ENCODE measurements around the gene MPDU1. TPM values are rescaled to one million over a fixed set of nuclear protein-coding genes. Genes with fewer than 3 reads are reported as not detected.

The MPDU1 gene
- total and polyA plus RNA-seq, 2 of the 13 experiments (the other 11 are each of a cell fraction or from before 2014, with no cell fraction given) = 112 to 167 TPM

DNA sequence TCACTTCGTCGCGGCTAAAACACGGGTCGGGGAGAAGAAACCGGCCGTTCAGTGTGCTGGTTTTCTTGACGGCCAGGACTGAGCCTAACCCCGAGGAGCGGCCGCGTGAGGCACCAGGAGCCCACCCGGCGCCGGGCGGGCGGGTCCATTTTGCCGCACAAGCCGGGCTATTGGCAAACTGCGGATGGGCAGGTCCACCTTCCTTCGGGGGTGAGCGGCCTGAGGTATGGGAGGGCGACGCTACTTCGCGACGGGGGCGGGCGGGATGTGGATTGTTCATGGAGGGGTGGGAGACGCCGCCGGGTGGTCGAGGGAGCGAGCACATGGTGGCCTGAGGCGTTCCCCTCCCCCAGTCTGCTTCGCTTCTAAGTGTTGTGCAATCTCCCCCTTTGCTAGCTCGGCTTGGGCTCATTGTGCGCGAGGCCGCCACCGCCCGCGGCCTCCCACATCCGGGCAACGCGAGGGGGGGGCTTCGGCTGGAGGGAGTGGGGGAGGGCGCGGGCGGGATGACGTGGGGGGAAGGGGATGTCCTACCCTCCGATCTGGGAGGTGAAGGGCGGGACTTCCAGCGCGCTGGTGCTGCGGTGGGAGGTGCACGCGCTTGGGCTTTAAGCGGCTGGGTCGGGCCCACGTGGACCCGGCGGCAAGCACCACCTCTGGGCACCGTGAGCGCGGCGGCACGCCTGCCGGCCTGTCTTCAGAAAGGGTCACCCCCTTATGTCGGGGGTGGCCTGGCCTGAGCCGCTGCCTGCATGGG, 10.2 kb upstream of the MPDU1 start (continued):
- TF ChIP-seq, protein P1, sequence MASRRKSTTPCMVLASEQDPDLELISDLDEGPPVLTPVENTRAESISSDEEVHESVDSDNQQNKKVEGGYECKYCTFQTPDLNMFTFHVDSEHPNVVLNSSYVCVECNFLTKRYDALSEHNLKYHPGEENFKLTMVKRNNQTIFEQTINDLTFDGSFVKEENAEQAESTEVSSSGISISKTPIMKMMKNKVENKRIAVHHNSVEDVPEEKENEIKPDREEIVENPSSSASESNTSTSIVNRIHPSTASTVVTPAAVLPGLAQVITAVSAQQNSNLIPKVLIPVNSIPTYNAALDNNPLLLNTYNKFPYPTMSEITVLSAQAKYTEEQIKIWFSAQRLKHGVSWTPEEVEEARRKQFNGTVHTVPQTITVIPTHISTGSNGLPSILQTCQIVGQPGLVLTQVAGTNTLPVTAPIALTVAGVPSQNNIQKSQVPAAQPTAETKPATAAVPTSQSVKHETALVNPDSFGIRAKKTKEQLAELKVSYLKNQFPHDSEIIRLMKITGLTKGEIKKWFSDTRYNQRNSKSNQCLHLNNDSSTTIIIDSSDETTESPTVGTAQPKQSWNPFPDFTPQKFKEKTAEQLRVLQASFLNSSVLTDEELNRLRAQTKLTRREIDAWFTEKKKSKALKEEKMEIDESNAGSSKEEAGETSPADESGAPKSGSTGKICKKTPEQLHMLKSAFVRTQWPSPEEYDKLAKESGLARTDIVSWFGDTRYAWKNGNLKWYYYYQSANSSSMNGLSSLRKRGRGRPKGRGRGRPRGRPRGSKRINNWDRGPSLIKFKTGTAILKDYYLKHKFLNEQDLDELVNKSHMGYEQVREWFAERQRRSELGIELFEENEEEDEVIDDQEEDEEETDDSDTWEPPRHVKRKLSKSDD (CRISPR knock-in tag; IDR thresholded peaks at IDR 0.05; ENCODE audit: low read depth) = no peak
- TF ChIP-seq DNMT1 (CRISPR knock-in tag; IDR thresholded peaks at IDR 0.05) (no peak), HOXA3 (CRISPR knock-in tag; IDR thresholded peaks at IDR 0.05) (peak; percentile 80; the same call in 1 of the 2 replicates)

DNA sequence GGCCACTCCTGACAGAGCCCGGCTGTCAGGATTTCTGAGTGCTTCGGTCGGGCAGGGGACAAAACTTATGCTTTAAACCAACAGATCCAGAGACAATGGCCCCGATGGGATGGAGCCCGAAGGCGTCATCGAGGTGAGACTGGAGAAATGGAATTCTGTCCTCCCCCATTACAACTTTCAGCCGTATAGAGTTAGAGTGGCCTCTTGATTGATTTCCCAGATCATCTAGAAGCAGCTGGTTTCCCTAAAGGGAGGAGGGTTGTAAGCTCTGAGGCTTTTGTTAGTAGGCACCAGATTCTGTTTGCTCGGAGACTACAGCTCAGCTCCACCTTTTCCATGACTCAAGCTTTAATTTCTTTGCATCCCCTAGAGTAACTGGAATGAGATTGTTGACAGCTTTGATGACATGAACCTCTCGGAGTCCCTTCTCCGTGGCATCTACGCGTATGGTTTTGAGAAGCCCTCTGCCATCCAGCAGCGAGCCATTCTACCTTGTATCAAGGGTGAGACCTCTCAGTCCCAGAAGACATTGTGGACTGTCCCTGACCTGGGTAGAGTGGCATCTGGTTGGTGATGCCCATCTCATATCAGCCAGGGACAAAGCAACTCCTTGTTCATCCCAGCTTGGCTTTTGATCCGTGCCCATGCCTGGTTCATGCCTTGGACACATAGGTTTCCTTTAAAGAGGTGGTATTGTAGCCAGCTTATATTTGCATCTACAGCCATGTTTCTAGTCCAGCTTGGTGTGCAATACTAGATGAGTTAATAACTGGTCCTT, 9.3 kb upstream of the MPDU1 start:
- peak overlapping the region; percentile 84 for H3K4me2 ChIP-seq (ENCODE audit: low read depth, low read length)
- 36% methylated on average over 8 of the region's 15 CpGs for WGBS (ENCODE audit: low lambda C conversion rate)
- no peak overlapping the region for H2AFZ ChIP-seq (ENCODE audit: low read length)
- ATAC-seq = no peak
- peaks cover 14 to 72% of the 10 kb centered on the region in 2 experiments for H3K36me3 ChIP-seq (replicated peaks in 1 of 2; ENCODE audit: control insufficient read depth in 1 of 2, insufficient read depth in 2 of 2, low read length in 2 of 2)
- peaks cover 59% of the 10 kb centered on the region for H4K20me1 ChIP-seq (ENCODE audit: insufficient read depth, low read length)
- no peaks in the 10 kb centered on the region for H3K9me3 ChIP-seq (ENCODE audit: low read length)
- in situ Hi-C loops (cut with HindIII; ENCODE audit: extremely low pct_ligation_motif_present, low pct_unique_long_range_greater_than_20kb) = loop anchor here (10.0 kb wide), 1 partner anchor 270 kb away; no protein-coding TSS in a partner anchor
- BruUV-seq (replicated peaks) = no TSS peak
- no peak for DNase-seq (ENCODE audit: low spot score)
- H3K4me1 ChIP-seq (ENCODE audit: insufficient read depth, low read length) = peaks cover 67% of the 10 kb centered on the region
- peak overlapping the region; percentile 93 for H3K27ac ChIP-seq (ENCODE audit: extremely low read length, insufficient read depth, low read length)
- H3K9ac ChIP-seq (ENCODE audit: insufficient read depth, low read depth, low read length) = peak overlapping the region; percentile 99
- ChIA-PET POLR2A (interaction anchor here (0.7 to 3.3 kb wide), 14 partner anchors 10 to 263 kb away, joined by 3 to 51 read pairs (median 7); partner anchors contain the start of genes ATP1B2, FXR2, MPDU1 and POLR2A), CTCF (ENCODE audit: low intra/inter-chr PET ratio, low total read pairs) (no interaction called here)
- peak overlapping the region; percentile 89 to 96 (median 94) for H3K4me3 ChIP-seq (replicated peaks in 1 of 3; ENCODE audit: insufficient read depth in 1 of 3, low read depth in 2 of 3, low read length in 3 of 3)
- intact Hi-C loops (cut with micrococcal nuclease; ENCODE audit: unreplicated experiment) = loop anchor here (5.0 kb wide), 1 partner anchor 113 kb away; the partner anchor contains the start of genes TP53 and WRAP53
- peaks cover 44% of the 10 kb centered on the region for H3K79me2 ChIP-seq (ENCODE audit: insufficient read depth, low read length)
- no peak for FAIRE-seq
- H3K27me3 ChIP-seq (ENCODE audit: control insufficient read depth in 1 of 2, insufficient read depth in 2 of 2, low read length in 2 of 2) = no peaks in the 10 kb centered on the region; a peak in 1 of 5 replicates
- TF ChIP-seq, protein P2, sequence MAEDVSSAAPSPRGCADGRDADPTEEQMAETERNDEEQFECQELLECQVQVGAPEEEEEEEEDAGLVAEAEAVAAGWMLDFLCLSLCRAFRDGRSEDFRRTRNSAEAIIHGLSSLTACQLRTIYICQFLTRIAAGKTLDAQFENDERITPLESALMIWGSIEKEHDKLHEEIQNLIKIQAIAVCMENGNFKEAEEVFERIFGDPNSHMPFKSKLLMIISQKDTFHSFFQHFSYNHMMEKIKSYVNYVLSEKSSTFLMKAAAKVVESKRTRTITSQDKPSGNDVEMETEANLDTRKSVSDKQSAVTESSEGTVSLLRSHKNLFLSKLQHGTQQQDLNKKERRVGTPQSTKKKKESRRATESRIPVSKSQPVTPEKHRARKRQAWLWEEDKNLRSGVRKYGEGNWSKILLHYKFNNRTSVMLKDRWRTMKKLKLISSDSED (CRISPR knock-in tag; IDR thresholded peaks at IDR 0.05) = no peak
- TF ChIP-seq KDM5A (IDR thresholded peaks at IDR 0.05; ENCODE audit: borderline replicate concordance, low read length) (no peak), ZNF558 (CRISPR knock-in tag; IDR thresholded peaks at IDR 0.05; ENCODE audit: borderline replicate concordance) (0 out of 2 replicates have a peak, but pooled peaks have one; percentile 5), ZNF749 (CRISPR knock-in tag; IDR thresholded peaks at IDR 0.05; ENCODE audit: borderline replicate concordance) (no peak), POLR2A (IDR thresholded peaks at IDR 0.05; ENCODE audit: insufficient read depth in 1 of 2, low read depth in 2 of 2, low read length in 2 of 2) (peak; percentile 29 to 41; a peak in 2 of 4 replicates), ZFP36L1 (CRISPR knock-in tag; IDR thresholded peaks at IDR 0.05) (0 out of 2 replicates have a peak, but pooled peaks have one; percentile 41)
- TF ChIP-seq, protein P3, sequence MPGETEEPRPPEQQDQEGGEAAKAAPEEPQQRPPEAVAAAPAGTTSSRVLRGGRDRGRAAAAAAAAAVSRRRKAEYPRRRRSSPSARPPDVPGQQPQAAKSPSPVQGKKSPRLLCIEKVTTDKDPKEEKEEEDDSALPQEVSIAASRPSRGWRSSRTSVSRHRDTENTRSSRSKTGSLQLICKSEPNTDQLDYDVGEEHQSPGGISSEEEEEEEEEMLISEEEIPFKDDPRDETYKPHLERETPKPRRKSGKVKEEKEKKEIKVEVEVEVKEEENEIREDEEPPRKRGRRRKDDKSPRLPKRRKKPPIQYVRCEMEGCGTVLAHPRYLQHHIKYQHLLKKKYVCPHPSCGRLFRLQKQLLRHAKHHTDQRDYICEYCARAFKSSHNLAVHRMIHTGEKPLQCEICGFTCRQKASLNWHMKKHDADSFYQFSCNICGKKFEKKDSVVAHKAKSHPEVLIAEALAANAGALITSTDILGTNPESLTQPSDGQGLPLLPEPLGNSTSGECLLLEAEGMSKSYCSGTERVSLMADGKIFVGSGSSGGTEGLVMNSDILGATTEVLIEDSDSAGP (CRISPR knock-in tag; IDR thresholded peaks at IDR 0.05; ENCODE audit: borderline replicate concordance) = 0 out of 2 replicates have a peak, but pooled peaks have one; percentile 5

Data from HepG2 (cell line).